Endothelial cell of umbilical vein (primary cell): Measurements from ENCODE around the gene XPO5. TPM values are rescaled to one million over a fixed set of nuclear protein-coding genes. Genes with fewer than 3 reads are reported as not detected.
"Not testable (repeated sequence)": the region's sequence is repeated elsewhere in the genome, so short reads cannot be mapped to it uniquely, and the experiment has no call there.

Experiments
- BruUV-seq: library from RNA; stranded (reverse); fragments of 400-500 nt; replicated peaks from 2 replicates; lab custom pipeline; 2021; lab: Mats Ljungman, UMichigan
- CTCF ChIA-PET: fragments of 300-600, 350-600 bp; sonication (Branson Sonifier 250); formaldehyde crosslinking; loops from one replicate; lab custom pipeline; 2021; ENCODE audit warnings: antibody characterized with exemption, inconsistent platforms; lab: Charles Lee
- POLR2A ChIA-PET: fragments of 300-600, 350-600 bp; sonication (Branson Sonifier 250); formaldehyde crosslinking; loops from one replicate; lab custom pipeline; 2021; ENCODE audit warnings: antibody characterized with exemption, inconsistent platforms; lab: Charles Lee
- DNase-seq: peaks from one replicate; pipeline ENCODE4 v3.0.0-alpha.2; 2011; ENCODE audit warnings: low read depth, low spot score
- FAIRE-seq: peaks from 2 replicates; lab custom pipeline; 2011; peaks lifted over from hg19 to GRCh38; lab: Jason Lieb, UNC
- H2AFZ ChIP-seq: 2 replicates; pipeline ENCODE4 v1.6.0; 2012; ENCODE audit warnings: low read depth, low read length, control low read depth, inconsistent platforms
- H3K27ac ChIP-seq: 2 replicates; pipeline ENCODE4 v1.5.1; 2011; ENCODE audit warnings: low read depth, mild to moderate bottlenecking, control low read depth, low read length, moderate library complexity; ENCODE audit not compliant: insufficient read depth
- H3K27me3 ChIP-seq, 2 experiments: 2 replicates each; pipeline versions ENCODE4 v1.6.0 to v1.6.1; 2011; ENCODE audit warnings: low read length in 2 of 2, mixed read lengths in 1 of 2; ENCODE audit not compliant: control insufficient read depth in 2 of 2, insufficient read depth in 2 of 2
- H3K36me3 ChIP-seq, 2 experiments: 2 replicates in 1 of 2; 3 replicates in 1 of 2; pipeline ENCODE4 v1.5.1; 2011; ENCODE audit warnings: low read length in 2 of 2, mild to moderate bottlenecking in 1 of 2, moderate library complexity in 1 of 2; ENCODE audit not compliant: control insufficient read depth in 2 of 2, insufficient read depth in 2 of 2; ENCODE audit errors: extremely low read depth in 1 of 2
- H3K4me1 ChIP-seq: 3 replicates; pipeline ENCODE4 v1.5.1; 2011; ENCODE audit warnings: mild to moderate bottlenecking, low read length; ENCODE audit not compliant: control insufficient read depth, insufficient read depth; ENCODE audit errors: extremely low read depth
- H3K4me2 ChIP-seq: 2 replicates; pipeline ENCODE4 v1.6.1; 2011; ENCODE audit warnings: low read length, control low read depth, mixed read lengths; ENCODE audit not compliant: insufficient read depth
- H3K4me3 ChIP-seq, 3 experiments: fragments of 200-600 bp in 1 of 3; sonication (generic), shearing (Covaris generic) in 1 of 3; replicated peaks in 1 of 3; 2 replicates each; pipeline ENCODE4 v1.5.1; 2011 to 2016; ENCODE audit warnings: control low read depth in 3 of 3, low read length in 3 of 3, mild to moderate bottlenecking in 2 of 3, inconsistent platforms in 1 of 3, low read depth in 1 of 3, moderate library complexity in 1 of 3; ENCODE audit not compliant: insufficient read depth in 1 of 3
- H3K79me2 ChIP-seq: 2 replicates; pipeline ENCODE4 v1.6.0; 2012; ENCODE audit warnings: low read length, inconsistent platforms; ENCODE audit not compliant: control insufficient read depth, insufficient read depth
- H3K9ac ChIP-seq: replicated peaks from 2 replicates; pipeline ENCODE3; 2011; ENCODE audit warnings: low read length, control low read depth; ENCODE audit not compliant: insufficient read depth; ENCODE audit errors: extremely low read depth
- H3K9me1 ChIP-seq: replicated peaks from 3 replicates; pipeline ENCODE4 v1.6.0; 2011; ENCODE audit warnings: mild to moderate bottlenecking, low read length; ENCODE audit not compliant: control insufficient read depth, insufficient read depth; ENCODE audit errors: extremely low read depth
- H3K9me3 ChIP-seq: replicated peaks from 2 replicates; pipeline ENCODE4 v1.5.1; 2012; ENCODE audit warnings: low read length, inconsistent platforms; ENCODE audit not compliant: control insufficient read depth, insufficient read depth
- H4K20me1 ChIP-seq: replicated peaks from 2 replicates; pipeline ENCODE3; 2011; ENCODE audit warnings: mild to moderate bottlenecking, low read length; ENCODE audit not compliant: control insufficient read depth, insufficient read depth; ENCODE audit errors: extremely low read depth
- CTCF ChIP-seq, 2 donors: IDR thresholded peaks; 1 replicate in 1 of 2; 2 replicates in 1 of 2; pipeline ENCODE4 v1.5.1; 2011; ENCODE audit warnings: low read length in 2 of 2, mild to moderate bottlenecking in 2 of 2, moderate library complexity in 2 of 2, control low read depth in 1 of 2, inconsistent platforms in 1 of 2, low read depth in 1 of 2; ENCODE audit not compliant: insufficient read depth in 1 of 2; ENCODE audit errors: extremely low read depth in 1 of 2
- EZH2 ChIP-seq: IDR thresholded peaks from 2 replicates; pipeline ENCODE4 v1.6.1; 2012; ENCODE audit warnings: borderline replicate concordance, low read depth, mild to moderate bottlenecking, moderate library complexity, low read length, inconsistent platforms; ENCODE audit not compliant: severe bottlenecking
- FOS ChIP-seq: IDR thresholded peaks from 2 replicates; pipeline ENCODE4 v1.6.1; 2011; ENCODE audit warnings: mild to moderate bottlenecking, low read length, moderate library complexity, borderline replicate concordance; ENCODE audit not compliant: insufficient read depth
- GATA2 ChIP-seq: IDR thresholded peaks from 2 replicates; pipeline ENCODE4 v1.7.0; 2011; ENCODE audit warnings: low read depth, mild to moderate bottlenecking, moderate library complexity, mixed read lengths, low read length; ENCODE audit not compliant: insufficient read length, insufficient read depth
- JUN ChIP-seq: IDR thresholded peaks from 2 replicates; pipeline ENCODE4 v1.6.1; 2011; ENCODE audit warnings: borderline replicate concordance, low read depth; ENCODE audit not compliant: insufficient read length, insufficient read depth
- MAX ChIP-seq: IDR thresholded peaks from 2 replicates; pipeline ENCODE4 v1.6.1; 2011; ENCODE audit not compliant: insufficient read depth, insufficient read length
- MYC ChIP-seq: IDR thresholded peaks from one replicate; pipeline ENCODE4 v1.6.1; 2011; ENCODE audit warnings: mild to moderate bottlenecking, low read depth, low read length
- POLR2A ChIP-seq: IDR thresholded peaks from 2 replicates; pipeline ENCODE4 v1.6.1; 2012; ENCODE audit warnings: low read depth, mild to moderate bottlenecking, control low read depth, low read length
- POLR2AphosphoS5 ChIP-seq: IDR thresholded peaks from 2 replicates; pipeline ENCODE4 v1.6.1; 2012; ENCODE audit warnings: low read depth, mild to moderate bottlenecking, control low read depth, low read length, moderate library complexity; ENCODE audit not compliant: insufficient read depth
- dilution Hi-C: fragments of 300-500 bp; cut with MboI; formaldehyde crosslinking; loops from one replicate; pipeline ENCODE4 v1.15.0; 2019; ENCODE audit warnings: low sequenced_read_pairs; ENCODE audit not compliant: extremely low pct_ligation_motif_present
- intact Hi-C: fragments of 100-400 bp; cut with micrococcal nuclease; formaldehyde crosslinking; loops from one replicate; pipeline ENCODE4 v1.10.0; 2022
- polyA plus RNA-seq, 4 experiments: library from polyadenylated mRNA; depleted of rRNA in 3 of 4; stranded (reverse) in 3 of 4; unstranded in 1 of 4; fragments of >200 nt; gene quantifications; 2 replicates each; pipeline versions ENCODE4 v1.2.1 to v1.2.3, GENCODE V29; 2011 to 2012; ENCODE audit warnings: missing spikeins in 1 of 4
- total RNA-seq: library from RNA; stranded (reverse); gene quantifications from 2 replicates; pipeline ENCODE4 v1.2.3, GENCODE V29; 2021

Gene XPO5
- total and polyA plus RNA-seq, 2 donors (not counting 3 experiments of a cell fraction or from before 2014, with no cell fraction given): 28.4 to 50.0 TPM

DNA sequence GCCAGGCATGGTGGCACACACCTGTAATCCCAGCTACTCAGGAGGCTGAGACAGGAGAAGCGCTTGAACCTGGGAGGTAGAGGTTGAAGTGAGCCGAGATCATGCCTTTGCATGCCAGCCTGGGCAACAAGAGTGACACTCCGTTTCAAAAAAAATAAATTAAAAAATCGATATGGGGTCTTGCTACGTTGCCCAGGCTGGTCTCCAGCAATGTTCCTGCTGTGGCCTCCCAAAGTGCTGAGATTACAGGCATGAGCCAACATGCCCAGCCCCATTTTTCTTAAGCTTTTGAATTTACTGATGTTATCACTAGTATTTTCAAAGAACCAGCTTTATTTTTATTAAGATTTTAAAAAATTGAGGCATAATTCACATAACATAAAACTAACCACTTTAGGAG, 35.3 kb downstream of the XPO5 start:
- Histone ChIP-seq H3K9me1 (no peaks in the 10 kb centered on the region), H3K36me3 (peaks cover 2 to 11% of the 10 kb centered on the region in 2 experiments), H3K27me3 (no peaks in the 10 kb centered on the region), H3K79me2 (no peaks in the 10 kb centered on the region), H3K4me2 (no peak overlapping the region), H3K9me3 (no peaks in the 10 kb centered on the region), H3K9ac (no peak overlapping the region), H3K27ac (no peak overlapping the region), H3K4me1 (no peaks in the 10 kb centered on the region), H2AFZ (no peak overlapping the region), H3K4me3 (no peak overlapping the region), H4K20me1 (no peaks in the 10 kb centered on the region)
- intact Hi-C loops: no loop called here
- DNase-seq: no peak
- dilution Hi-C loops: no loop called here
- TF ChIP-seq MYC (no peak), POLR2A (no peak), MAX (no peak), CTCF (IDR thresholded peaks at IDR 0.05; ENCODE audit: extremely low read depth in 1 of 2, insufficient read depth in 1 of 2, low read depth in 1 of 2, low read length in 2 of 2) (no peak), POLR2AphosphoS5 (no peak), EZH2 (no peak), GATA2 (no peak), FOS (no peak), JUN (no peak)
- BruUV-seq: no TSS peak
- FAIRE-seq: no peak
- ChIA-PET CTCF (interaction anchor here (1.4 kb wide), 1 partner anchor 33 kb away, joined by 3 read pairs; no protein-coding TSS in a partner anchor), POLR2A (no interaction called here)

- FAIRE-seq, H3K27me3 ChIP-seq, H3K9ac ChIP-seq, H3K4me3 ChIP-seq, H3K27ac ChIP-seq, H3K4me1 ChIP-seq, BruUV-seq, intact Hi-C loops, H3K36me3 ChIP-seq, dilution Hi-C loops, H3K9me3 ChIP-seq, DNase-seq, H3K79me2 ChIP-seq, H2AFZ ChIP-seq, H3K4me2 ChIP-seq, H4K20me1 ChIP-seq, H3K9me1 ChIP-seq: not testable (repeated sequence)
- ChIA-PET CTCF (interaction anchor here (1.4 kb wide), 1 partner anchor 34 kb away, joined by 3 read pairs; no protein-coding TSS in a partner anchor), POLR2A (interaction anchor here (0.6 kb wide), 1 partner anchor 10 kb away, joined by 3 read pairs; no protein-coding TSS in a partner anchor)
Observed at GRCh38 chr6:43539409-43539808, 36.4 kb downstream of the XPO5 start.

GRCh38 chr6:43538986-43539385, 36.9 kb downstream of the XPO5 start:
- DNase-seq, H3K4me3 ChIP-seq, H3K27ac ChIP-seq, H3K79me2 ChIP-seq, POLR2A ChIA-PET, H3K4me2 ChIP-seq, H3K9me3 ChIP-seq, CTCF ChIA-PET, H3K4me1 ChIP-seq, H3K9me1 ChIP-seq, H3K9ac ChIP-seq, H4K20me1 ChIP-seq, BruUV-seq, H2AFZ ChIP-seq, dilution Hi-C loops, FAIRE-seq, H3K36me3 ChIP-seq, intact Hi-C loops, H3K27me3 ChIP-seq: not testable (repeated sequence)
